IPS-18a (cell line): ENCODE data around the gene ABHD8.

Experiments
- H3K27ac ChIP-seq: one replicate; pipeline ENCODE4 v1.5.1; 2013; ENCODE audit warnings: low read length
- H3K27me3 ChIP-seq: one replicate; pipeline ENCODE4 v1.6.1; 2013; ENCODE audit warnings: mild to moderate bottlenecking, low read length; ENCODE audit not compliant: control insufficient read depth, insufficient read depth
- H3K36me3 ChIP-seq: one replicate; pipeline ENCODE4 v1.6.1; 2013; ENCODE audit warnings: low read depth, low read length; ENCODE audit not compliant: control insufficient read depth
- H3K4me1 ChIP-seq: one replicate; pipeline ENCODE4 v1.6.1; 2013; ENCODE audit warnings: low read depth, low read length; ENCODE audit not compliant: control insufficient read depth
- H3K4me3 ChIP-seq: one replicate; pipeline ENCODE4 v1.5.1; 2013; ENCODE audit warnings: low read length
- H3K9ac ChIP-seq: one replicate; pipeline ENCODE4 v1.6.1; 2013; ENCODE audit warnings: mild to moderate bottlenecking, low read length, moderate library complexity
- H3K9me3 ChIP-seq: one replicate; pipeline ENCODE4 v1.6.1; 2013; ENCODE audit warnings: low read depth, low read length; ENCODE audit not compliant: control insufficient read depth

Gene ABHD8

DNA sequence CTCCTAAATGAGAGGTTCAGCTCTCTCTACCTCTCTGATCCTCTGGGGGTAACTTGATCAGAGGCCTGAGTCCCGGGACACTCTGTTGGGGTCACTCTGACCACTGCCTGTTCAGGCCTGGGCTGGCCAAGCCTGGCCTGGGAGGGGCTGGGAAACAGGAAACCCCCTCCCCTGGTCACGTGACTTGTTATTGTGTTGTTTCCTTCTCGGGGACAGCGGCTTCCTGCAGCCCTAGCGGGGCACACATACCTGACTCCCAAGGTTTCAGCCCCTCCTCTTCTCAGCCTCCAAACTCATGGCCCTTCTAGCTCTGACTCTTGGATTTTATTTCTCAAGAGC is 38.6 kb downstream of the ABHD8 start, which contains the start of gene USHBP1:
TSS of gene USHBP1 (minus strand) at position 105 of the 339 bp plus-strand sequence. CDS start 446 bp downstream, outside the sequence.
- Histone ChIP-seq H3K4me1 (peaks cover 11% of the 10 kb centered on the region), H3K27ac (peak within 1 kb of the TSS; percentile 80), H3K9me3 (peaks cover 1% of the 10 kb centered on the region), H3K9ac (peak within 1 kb of the TSS; percentile 16), H3K4me3 (no peak within 1 kb of the TSS), H3K36me3 (no peaks in the 10 kb centered on the region), H3K27me3 (no peaks in the 10 kb centered on the region)

DNA sequence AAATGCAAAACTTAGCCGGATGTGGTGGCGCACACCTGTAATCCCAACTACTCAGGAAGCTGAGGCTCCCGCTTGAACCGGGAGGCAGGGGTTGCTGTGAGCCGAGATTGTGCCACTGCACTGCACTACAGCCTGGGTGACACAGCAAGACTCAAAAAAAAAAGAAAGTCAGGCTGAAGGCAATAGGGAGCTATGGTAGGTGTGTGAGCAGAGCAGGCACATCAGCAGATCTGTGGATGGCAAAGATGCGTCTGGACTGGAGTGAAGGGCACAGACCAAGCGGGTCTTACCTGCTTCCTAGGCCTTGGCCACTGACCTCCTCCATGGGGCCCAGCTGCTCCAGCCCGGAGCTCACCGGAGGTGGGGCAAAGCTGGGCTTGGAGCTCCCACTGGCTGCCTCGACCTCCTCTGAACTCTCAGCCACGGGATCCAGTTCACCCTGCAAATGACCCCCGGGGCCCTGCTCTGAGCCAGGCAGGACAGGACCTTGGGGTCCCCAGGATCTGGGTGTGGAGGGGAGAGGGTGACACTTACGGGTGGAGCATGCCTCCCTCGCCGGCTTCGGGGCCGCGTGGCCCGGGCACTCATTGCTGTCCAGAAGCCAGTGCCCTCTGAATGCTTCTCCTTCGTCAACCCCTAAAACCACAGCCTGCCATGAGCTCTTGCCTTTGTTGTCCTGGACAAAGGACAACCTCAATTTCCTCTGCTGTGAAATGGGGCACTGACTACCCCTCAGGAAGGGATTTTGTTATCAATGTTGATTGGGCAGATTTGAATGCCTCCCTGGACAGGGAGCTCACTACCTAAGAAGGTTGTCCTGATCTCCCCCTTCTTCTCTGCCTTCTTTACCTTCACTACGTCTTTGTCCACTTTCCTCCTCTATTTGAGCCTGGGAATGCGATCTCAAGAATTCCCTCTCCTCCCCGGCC is 39.2 kb downstream of the ABHD8 start:
- Histone ChIP-seq H3K9ac (peak overlapping the region; percentile 16), H3K27me3 (no peaks in the 10 kb centered on the region), H3K9me3 (peaks cover 3% of the 10 kb centered on the region), H3K27ac (peak overlapping the region; percentile 80), H3K4me3 (no peak overlapping the region), H3K4me1 (peaks cover 11% of the 10 kb centered on the region), H3K36me3 (peaks cover 4% of the 10 kb centered on the region)

DNA sequence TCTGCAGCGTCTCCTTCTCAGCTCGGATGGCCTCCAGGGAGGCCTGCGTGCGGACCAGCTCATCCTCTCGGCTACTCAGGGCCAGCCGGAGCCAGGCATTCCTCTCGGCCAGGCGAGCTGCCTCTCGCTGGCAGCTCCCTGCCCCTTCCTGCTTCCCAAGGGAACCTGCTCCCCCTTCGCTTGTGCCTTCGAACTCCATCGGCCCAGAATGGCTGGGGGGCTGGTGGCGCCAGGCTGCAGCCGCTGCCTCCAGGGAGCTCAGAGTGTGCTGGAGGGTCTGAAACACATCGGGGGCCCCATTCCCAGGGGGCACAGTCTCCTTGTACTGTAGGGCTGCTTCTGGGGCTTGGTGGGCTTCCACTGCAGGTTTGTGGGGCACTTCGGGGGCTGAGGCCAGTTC is 40.7 kb downstream of the ABHD8 start:
- H3K4me1 ChIP-seq = peaks cover 11% of the 10 kb centered on the region
- H3K27ac ChIP-seq = no peak overlapping the region
- H3K4me3 ChIP-seq = no peak overlapping the region
- peaks cover 3% of the 10 kb centered on the region for H3K9me3 ChIP-seq
- H3K9ac ChIP-seq = no peak overlapping the region
- H3K27me3 ChIP-seq = no peaks in the 10 kb centered on the region
- peaks cover 4% of the 10 kb centered on the region for H3K36me3 ChIP-seq

DNA sequence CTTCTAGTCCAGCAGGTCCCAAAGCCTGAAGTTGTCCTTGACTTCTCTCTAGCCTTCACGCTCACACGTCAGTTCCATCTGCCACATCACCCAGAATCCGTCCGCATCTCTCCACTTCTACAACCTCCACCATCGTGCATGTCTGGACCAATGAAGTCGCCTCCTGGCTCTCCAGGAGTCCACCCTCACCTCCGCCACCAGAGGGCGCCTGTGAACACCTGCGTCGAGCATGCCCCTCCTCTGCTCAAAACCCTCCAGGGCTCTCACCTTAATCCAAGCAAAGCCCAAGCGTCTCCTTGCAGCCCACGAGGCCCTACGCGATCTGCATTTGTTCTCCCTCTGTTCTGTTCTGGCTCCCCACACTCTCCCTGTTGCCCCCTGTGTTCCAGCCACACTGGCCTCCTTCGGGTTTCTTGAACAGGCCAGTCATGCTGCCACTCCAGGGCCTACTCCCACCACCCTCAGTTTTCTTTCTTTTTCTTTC is 42.3 kb downstream of the ABHD8 start:
- H3K27ac ChIP-seq = no peak overlapping the region

DNA sequence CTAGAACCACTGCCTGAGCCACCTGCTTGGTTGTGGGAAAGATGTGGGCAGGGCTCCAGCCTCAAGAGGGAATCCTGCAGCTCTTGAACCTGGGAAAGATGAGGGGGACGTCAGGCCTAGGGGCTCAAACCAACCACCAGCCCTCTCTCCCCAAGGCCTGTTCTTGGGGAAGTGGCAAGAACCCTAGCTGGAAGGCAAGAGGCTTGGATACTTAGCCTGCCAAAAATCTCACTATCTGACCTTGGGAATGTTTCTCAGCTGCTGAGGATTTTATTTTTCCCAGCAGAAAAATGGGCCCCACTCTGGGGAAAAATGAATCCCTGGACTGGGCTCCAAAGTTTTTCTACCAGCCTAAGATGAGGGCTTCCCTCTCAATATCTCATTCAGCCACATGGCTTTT is 43.3 kb downstream of the ABHD8 start:
- H3K9me3 ChIP-seq = peaks cover 3% of the 10 kb centered on the region
- no peaks in the 10 kb centered on the region for H3K27me3 ChIP-seq
- no peak overlapping the region for H3K9ac ChIP-seq
- H3K4me3 ChIP-seq = no peak overlapping the region
- H3K27ac ChIP-seq = no peak overlapping the region
- H3K36me3 ChIP-seq = peaks cover 4% of the 10 kb centered on the region
- peaks cover 9% of the 10 kb centered on the region for H3K4me1 ChIP-seq

More for the DNA sequence above, 42.3 kb downstream of the ABHD8 start:
- Histone ChIP-seq H3K9me3 (peaks cover 3% of the 10 kb centered on the region), H3K27me3 (no peaks in the 10 kb centered on the region), H3K36me3 (peaks cover 4% of the 10 kb centered on the region), H3K4me1 (peaks cover 11% of the 10 kb centered on the region), H3K4me3 (no peak overlapping the region), H3K9ac (peak overlapping the region; percentile 45)

DNA sequence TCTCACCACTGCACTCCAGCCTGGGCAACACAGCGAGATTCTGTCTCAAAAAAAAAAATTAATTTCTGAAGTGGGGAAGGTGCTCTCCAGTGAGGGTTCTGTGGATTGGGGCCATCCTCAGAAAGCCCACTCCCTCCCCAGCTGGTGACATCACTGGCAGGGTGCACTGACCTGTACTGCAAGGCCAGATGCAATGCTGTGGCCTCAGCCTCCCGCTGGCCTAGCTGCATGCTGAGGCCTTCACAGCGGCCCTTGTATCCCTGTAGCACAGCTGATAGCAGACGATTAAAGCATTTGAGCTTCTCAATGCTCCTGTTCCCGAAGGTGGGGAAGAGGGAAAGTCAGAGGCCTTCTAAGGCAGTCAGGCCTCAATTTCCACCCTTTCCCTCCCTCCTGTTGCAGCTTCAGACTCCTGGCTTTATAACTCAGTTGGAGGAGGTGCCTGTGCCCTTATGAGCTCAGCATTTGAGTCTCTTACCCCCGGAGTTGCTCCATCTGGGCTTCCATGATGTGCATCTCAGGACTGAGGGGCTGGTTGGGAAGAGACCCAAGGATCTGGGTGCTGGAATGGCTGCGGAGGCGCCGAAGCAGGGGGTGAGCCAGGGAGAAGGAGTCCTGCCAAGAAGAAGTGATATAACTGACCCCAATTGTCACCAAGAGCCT is 44.0 kb downstream of the ABHD8 start:
- H3K27ac ChIP-seq = no peak overlapping the region
- H3K27me3 ChIP-seq = no peaks in the 10 kb centered on the region
- H3K4me3 ChIP-seq = no peak overlapping the region
- H3K9me3 ChIP-seq = peaks cover 3% of the 10 kb centered on the region
- peaks cover 3% of the 10 kb centered on the region for H3K4me1 ChIP-seq
- H3K9ac ChIP-seq = no peak overlapping the region
- H3K36me3 ChIP-seq = peaks cover 4% of the 10 kb centered on the region

DNA sequence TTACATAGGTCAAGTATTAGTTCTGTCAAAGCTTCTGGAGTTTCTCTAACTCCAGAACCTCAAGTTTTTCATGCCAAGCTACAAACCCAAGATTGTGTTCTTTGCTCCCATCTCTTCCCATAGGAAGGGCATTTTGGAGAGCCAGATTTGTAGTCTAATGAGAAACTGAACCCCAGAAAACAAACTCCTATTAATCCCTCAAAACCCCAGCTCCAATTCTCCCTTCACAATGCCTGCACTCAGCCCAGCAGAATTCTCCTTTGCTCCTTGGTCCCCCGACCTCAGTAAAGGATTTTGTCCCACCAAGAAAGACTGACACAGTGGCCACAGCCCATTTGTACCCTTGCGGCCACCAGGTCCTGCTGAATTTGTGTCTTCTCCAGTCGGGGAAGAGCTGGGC is 47.1 kb downstream of the ABHD8 start:
- H3K27ac ChIP-seq = no peak overlapping the region
- no peak overlapping the region for H3K4me3 ChIP-seq
- H3K4me1 ChIP-seq = no peaks in the 10 kb centered on the region
- H3K36me3 ChIP-seq = peaks cover 4% of the 10 kb centered on the region
- no peak overlapping the region for H3K9ac ChIP-seq
- H3K9me3 ChIP-seq = peaks cover 3% of the 10 kb centered on the region
- H3K27me3 ChIP-seq = no peaks in the 10 kb centered on the region

DNA sequence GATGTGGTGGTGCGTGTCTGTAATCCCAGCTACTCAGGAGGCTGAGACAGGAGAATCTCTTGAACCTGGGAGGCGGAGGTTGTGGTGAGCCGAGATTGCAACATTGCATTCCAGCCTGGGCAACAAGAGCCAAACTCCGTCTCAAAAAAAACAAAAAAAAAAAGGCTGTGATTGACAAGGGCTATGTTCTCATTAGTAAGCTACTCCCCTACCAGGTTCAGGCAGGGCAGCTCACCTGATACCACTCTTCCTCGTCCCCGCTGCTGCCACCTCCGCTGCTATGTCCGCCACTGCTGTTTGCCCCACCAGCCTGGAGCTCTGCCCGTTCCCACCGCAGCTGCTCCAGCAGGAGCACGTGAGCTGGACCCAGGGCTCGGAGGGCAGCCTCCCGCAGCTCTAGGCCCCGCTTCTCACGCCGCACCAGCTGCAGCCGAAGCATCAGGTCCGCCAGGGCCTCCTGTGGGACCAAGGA is 48.0 kb downstream of the ABHD8 start:
- Histone ChIP-seq H3K9me3 (peaks cover 3% of the 10 kb centered on the region), H3K9ac (no peak overlapping the region), H3K27me3 (no peaks in the 10 kb centered on the region), H3K4me1 (no peaks in the 10 kb centered on the region), H3K4me3 (no peak overlapping the region), H3K36me3 (peaks cover 4% of the 10 kb centered on the region), H3K27ac (no peak overlapping the region)

DNA sequence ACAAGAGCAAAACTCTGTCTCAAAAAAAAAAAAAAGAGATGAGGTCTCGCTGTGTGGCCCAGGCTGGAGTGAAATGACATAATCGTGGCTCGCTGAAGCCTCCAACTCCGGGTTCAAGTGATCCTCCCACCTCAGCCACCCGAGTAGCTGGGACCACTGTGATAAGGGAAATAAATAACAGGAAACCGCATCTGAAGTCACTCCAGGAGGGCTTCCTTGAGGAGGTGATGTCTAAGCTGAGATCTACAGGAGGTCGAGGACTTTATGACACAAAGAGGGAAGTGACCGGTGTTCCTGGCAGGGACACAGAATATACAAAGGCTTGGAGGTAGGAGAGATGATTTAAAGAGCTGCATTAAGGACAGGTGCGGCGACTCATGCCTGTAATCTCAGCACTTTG is 48.6 kb downstream of the ABHD8 start:
- no peaks in the 10 kb centered on the region for H3K4me1 ChIP-seq
- no peak overlapping the region for H3K27ac ChIP-seq
- H3K9ac ChIP-seq = no peak overlapping the region
- H3K4me3 ChIP-seq = no peak overlapping the region
- H3K27me3 ChIP-seq = no peaks in the 10 kb centered on the region
- peaks cover 4% of the 10 kb centered on the region for H3K36me3 ChIP-seq
- peaks cover 2% of the 10 kb centered on the region for H3K9me3 ChIP-seq

DNA sequence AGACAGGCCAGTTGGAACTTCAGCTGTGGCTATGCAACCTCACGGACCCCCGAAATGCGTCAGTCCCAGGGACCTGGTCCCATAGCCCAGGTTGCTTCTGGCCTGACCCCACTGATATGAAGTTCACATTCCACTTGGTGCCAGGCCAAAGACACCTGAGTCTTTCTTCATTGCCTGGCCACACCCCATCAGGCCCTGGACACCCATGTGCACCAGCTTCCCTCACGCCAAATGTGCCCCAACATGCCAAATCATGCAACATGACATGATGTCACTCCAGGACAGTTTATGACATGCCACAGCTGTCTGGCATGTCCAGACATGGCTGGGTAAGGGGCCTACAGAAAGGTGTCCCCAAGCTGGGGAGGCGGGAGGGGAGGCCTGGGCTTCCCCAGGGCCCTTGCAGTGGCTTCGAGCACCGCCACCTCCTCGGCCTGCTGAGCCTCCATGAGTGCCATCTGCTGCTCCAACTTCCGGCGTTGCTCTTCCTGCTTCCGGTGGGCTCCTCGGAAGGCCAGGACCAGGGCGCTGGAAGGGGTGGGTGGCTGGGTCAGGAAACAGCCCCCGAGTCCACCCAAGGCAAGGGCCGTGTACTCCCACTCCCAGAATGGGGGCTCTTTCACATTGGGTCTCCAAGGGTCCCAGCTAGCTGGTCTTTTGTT is 53.2 kb downstream of the ABHD8 start:
- Histone ChIP-seq H3K27me3 (no peaks in the 10 kb centered on the region), H3K9ac (no peak overlapping the region), H3K4me1 (peaks cover 24% of the 10 kb centered on the region), H3K36me3 (no peaks in the 10 kb centered on the region), H3K9me3 (no peaks in the 10 kb centered on the region), H3K4me3 (no peak overlapping the region), H3K27ac (no peak overlapping the region)

DNA sequence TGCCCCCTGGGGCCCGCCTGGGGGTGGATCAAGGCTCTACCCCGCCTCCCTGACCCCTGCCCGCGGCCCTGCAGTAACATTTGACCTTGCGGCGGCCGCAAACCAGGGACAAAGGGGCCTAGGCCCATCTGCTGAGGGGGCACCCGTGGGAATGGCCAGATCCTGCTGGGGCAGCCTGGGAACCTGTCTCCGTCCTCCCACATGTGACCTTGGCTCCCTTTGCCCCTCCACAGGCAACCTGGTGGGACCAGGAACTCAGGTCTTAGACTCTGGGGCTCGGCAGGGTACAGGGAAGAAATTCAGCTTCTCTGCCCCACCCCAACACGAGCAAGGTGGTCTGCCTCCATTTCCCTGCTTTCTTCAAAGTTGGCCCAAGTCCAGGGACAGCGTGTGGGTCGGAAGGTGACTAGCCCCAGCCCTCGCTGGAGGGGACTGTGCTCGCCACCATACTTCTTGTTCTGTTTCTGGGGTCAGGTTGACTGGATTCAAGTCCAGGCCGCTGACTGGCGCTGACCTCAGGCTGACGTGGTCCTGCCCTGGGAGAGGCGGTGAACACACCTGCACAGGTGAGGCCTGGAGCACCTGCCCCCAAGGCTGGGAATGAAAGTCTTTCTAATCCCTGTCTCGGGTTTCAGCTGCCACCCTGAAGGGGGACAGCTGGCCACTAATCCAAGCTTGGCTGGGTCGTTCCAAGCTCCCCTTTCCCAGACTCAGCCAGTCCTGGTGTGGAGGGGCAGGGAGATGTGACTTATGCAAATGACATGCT is 55.0 kb downstream of the ABHD8 start:
- peak overlapping the region; percentile 29 for H3K9ac ChIP-seq
- H3K4me1 ChIP-seq = peaks cover 24% of the 10 kb centered on the region
- H3K36me3 ChIP-seq = no peaks in the 10 kb centered on the region
- H3K9me3 ChIP-seq = no peaks in the 10 kb centered on the region
- H3K4me3 ChIP-seq = peak overlapping the region; percentile 13
- no peaks in the 10 kb centered on the region for H3K27me3 ChIP-seq
- H3K27ac ChIP-seq = peak overlapping the region; percentile 24
